Endothelial cell of umbilical vein (primary cell): ENCODE data around the gene SNX9. TPM values are rescaled to one million over a fixed set of nuclear protein-coding genes. Genes with fewer than 3 reads are reported as not detected.

ENCODE experiments used
- BruUV-seq: library from RNA; stranded (reverse); fragments of 400-500 nt; replicated peaks from 2 replicates; lab custom pipeline; 2021; lab: Mats Ljungman, UMichigan
- CTCF ChIA-PET: fragments of 300-600, 350-600 bp; sonication (Branson Sonifier 250); formaldehyde crosslinking; loops from one replicate; lab custom pipeline; 2021; ENCODE audit warnings: antibody characterized with exemption, inconsistent platforms; lab: Charles Lee
- POLR2A ChIA-PET: fragments of 300-600, 350-600 bp; sonication (Branson Sonifier 250); formaldehyde crosslinking; loops from one replicate; lab custom pipeline; 2021; ENCODE audit warnings: antibody characterized with exemption, inconsistent platforms; lab: Charles Lee
- DNase-seq: peaks from one replicate; pipeline ENCODE4 v3.0.0-alpha.2; 2011; ENCODE audit warnings: low read depth, low spot score
- FAIRE-seq: peaks from 2 replicates; lab custom pipeline; 2011; peaks lifted over from hg19 to GRCh38; lab: Jason Lieb, UNC
- H2AFZ ChIP-seq: 2 replicates; pipeline ENCODE4 v1.6.0; 2012; ENCODE audit warnings: low read depth, low read length, control low read depth, inconsistent platforms
- H3K27ac ChIP-seq: 2 replicates; pipeline ENCODE4 v1.5.1; 2011; ENCODE audit warnings: low read depth, mild to moderate bottlenecking, control low read depth, low read length, moderate library complexity; ENCODE audit not compliant: insufficient read depth
- H3K27me3 ChIP-seq, 2 experiments: 2 replicates each; pipeline versions ENCODE4 v1.6.0 to v1.6.1; 2011; ENCODE audit warnings: low read length in 2 of 2, mixed read lengths in 1 of 2; ENCODE audit not compliant: control insufficient read depth in 2 of 2, insufficient read depth in 2 of 2
- H3K36me3 ChIP-seq, 2 experiments: 2 replicates in 1 of 2; 3 replicates in 1 of 2; pipeline ENCODE4 v1.5.1; 2011; ENCODE audit warnings: low read length in 2 of 2, mild to moderate bottlenecking in 1 of 2, moderate library complexity in 1 of 2; ENCODE audit not compliant: control insufficient read depth in 2 of 2, insufficient read depth in 2 of 2; ENCODE audit errors: extremely low read depth in 1 of 2
- H3K4me1 ChIP-seq: 3 replicates; pipeline ENCODE4 v1.5.1; 2011; ENCODE audit warnings: mild to moderate bottlenecking, low read length; ENCODE audit not compliant: control insufficient read depth, insufficient read depth; ENCODE audit errors: extremely low read depth
- H3K4me2 ChIP-seq: 2 replicates; pipeline ENCODE4 v1.6.1; 2011; ENCODE audit warnings: low read length, control low read depth, mixed read lengths; ENCODE audit not compliant: insufficient read depth
- H3K4me3 ChIP-seq, 3 experiments: fragments of 200-600 bp in 1 of 3; sonication (generic), shearing (Covaris generic) in 1 of 3; replicated peaks in 1 of 3; 2 replicates each; pipeline ENCODE4 v1.5.1; 2011 to 2016; ENCODE audit warnings: control low read depth in 3 of 3, low read length in 3 of 3, mild to moderate bottlenecking in 2 of 3, inconsistent platforms in 1 of 3, low read depth in 1 of 3, moderate library complexity in 1 of 3; ENCODE audit not compliant: insufficient read depth in 1 of 3
- H3K79me2 ChIP-seq: 2 replicates; pipeline ENCODE4 v1.6.0; 2012; ENCODE audit warnings: low read length, inconsistent platforms; ENCODE audit not compliant: control insufficient read depth, insufficient read depth
- H3K9ac ChIP-seq: replicated peaks from 2 replicates; pipeline ENCODE3; 2011; ENCODE audit warnings: low read length, control low read depth; ENCODE audit not compliant: insufficient read depth; ENCODE audit errors: extremely low read depth
- H3K9me1 ChIP-seq: replicated peaks from 3 replicates; pipeline ENCODE4 v1.6.0; 2011; ENCODE audit warnings: mild to moderate bottlenecking, low read length; ENCODE audit not compliant: control insufficient read depth, insufficient read depth; ENCODE audit errors: extremely low read depth
- H3K9me3 ChIP-seq: replicated peaks from 2 replicates; pipeline ENCODE4 v1.5.1; 2012; ENCODE audit warnings: low read length, inconsistent platforms; ENCODE audit not compliant: control insufficient read depth, insufficient read depth
- H4K20me1 ChIP-seq: replicated peaks from 2 replicates; pipeline ENCODE3; 2011; ENCODE audit warnings: mild to moderate bottlenecking, low read length; ENCODE audit not compliant: control insufficient read depth, insufficient read depth; ENCODE audit errors: extremely low read depth
- CTCF ChIP-seq, 2 donors: IDR thresholded peaks; 1 replicate in 1 of 2; 2 replicates in 1 of 2; pipeline ENCODE4 v1.5.1; 2011; ENCODE audit warnings: low read length in 2 of 2, mild to moderate bottlenecking in 2 of 2, moderate library complexity in 2 of 2, control low read depth in 1 of 2, inconsistent platforms in 1 of 2, low read depth in 1 of 2; ENCODE audit not compliant: insufficient read depth in 1 of 2; ENCODE audit errors: extremely low read depth in 1 of 2
- EZH2 ChIP-seq: IDR thresholded peaks from 2 replicates; pipeline ENCODE4 v1.6.1; 2012; ENCODE audit warnings: borderline replicate concordance, low read depth, mild to moderate bottlenecking, moderate library complexity, low read length, inconsistent platforms; ENCODE audit not compliant: severe bottlenecking
- FOS ChIP-seq: IDR thresholded peaks from 2 replicates; pipeline ENCODE4 v1.6.1; 2011; ENCODE audit warnings: mild to moderate bottlenecking, low read length, moderate library complexity, borderline replicate concordance; ENCODE audit not compliant: insufficient read depth
- GATA2 ChIP-seq: IDR thresholded peaks from 2 replicates; pipeline ENCODE4 v1.7.0; 2011; ENCODE audit warnings: low read depth, mild to moderate bottlenecking, moderate library complexity, mixed read lengths, low read length; ENCODE audit not compliant: insufficient read length, insufficient read depth
- JUN ChIP-seq: IDR thresholded peaks from 2 replicates; pipeline ENCODE4 v1.6.1; 2011; ENCODE audit warnings: borderline replicate concordance, low read depth; ENCODE audit not compliant: insufficient read length, insufficient read depth
- MAX ChIP-seq: IDR thresholded peaks from 2 replicates; pipeline ENCODE4 v1.6.1; 2011; ENCODE audit not compliant: insufficient read depth, insufficient read length
- MYC ChIP-seq: IDR thresholded peaks from one replicate; pipeline ENCODE4 v1.6.1; 2011; ENCODE audit warnings: mild to moderate bottlenecking, low read depth, low read length
- POLR2A ChIP-seq: IDR thresholded peaks from 2 replicates; pipeline ENCODE4 v1.6.1; 2012; ENCODE audit warnings: low read depth, mild to moderate bottlenecking, control low read depth, low read length
- POLR2AphosphoS5 ChIP-seq: IDR thresholded peaks from 2 replicates; pipeline ENCODE4 v1.6.1; 2012; ENCODE audit warnings: low read depth, mild to moderate bottlenecking, control low read depth, low read length, moderate library complexity; ENCODE audit not compliant: insufficient read depth
- dilution Hi-C: fragments of 300-500 bp; cut with MboI; formaldehyde crosslinking; loops from one replicate; pipeline ENCODE4 v1.15.0; 2019; ENCODE audit warnings: low sequenced_read_pairs; ENCODE audit not compliant: extremely low pct_ligation_motif_present
- intact Hi-C: fragments of 100-400 bp; cut with micrococcal nuclease; formaldehyde crosslinking; loops from one replicate; pipeline ENCODE4 v1.10.0; 2022
- polyA plus RNA-seq, 4 experiments: library from polyadenylated mRNA; depleted of rRNA in 3 of 4; stranded (reverse) in 3 of 4; unstranded in 1 of 4; fragments of >200 nt; gene quantifications; 2 replicates each; pipeline versions ENCODE4 v1.2.1 to v1.2.3, GENCODE V29; 2011 to 2012; ENCODE audit warnings: missing spikeins in 1 of 4
- total RNA-seq: library from RNA; stranded (reverse); gene quantifications from 2 replicates; pipeline ENCODE4 v1.2.3, GENCODE V29; 2021

Gene SNX9
- total and polyA plus RNA-seq, 2 donors (not counting 3 experiments of a cell fraction or from before 2014, with no cell fraction given) = 27.5 to 54.5 TPM

GRCh38 chr6:157859775-157860504 is 36.9 kb downstream of the SNX9 start:
- DNase-seq = peak; percentile 28
- Histone ChIP-seq H2AFZ (no peak overlapping the region), H4K20me1 (peaks cover 19% of the 10 kb centered on the region), H3K9ac (no peak overlapping the region), H3K27me3 (no peaks in the 10 kb centered on the region), H3K9me3 (no peaks in the 10 kb centered on the region), H3K79me2 (peaks cover 98% of the 10 kb centered on the region), H3K4me2 (no peak overlapping the region), H3K9me1 (no peaks in the 10 kb centered on the region), H3K36me3 (no peaks in the 10 kb centered on the region), H3K4me3 (no peak overlapping the region), H3K27ac (no peak overlapping the region), H3K4me1 (peaks cover 21% of the 10 kb centered on the region)
- no peak for FAIRE-seq
- POLR2A ChIA-PET = no interaction called here
- no TSS peak for BruUV-seq
- no peak for TF ChIP-seq FOS
- no peak for TF ChIP-seq POLR2AphosphoS5
- TF ChIP-seq POLR2A = no peak
- TF ChIP-seq MYC = no peak
- TF ChIP-seq MAX = no peak
- no peak for TF ChIP-seq EZH2
- TF ChIP-seq JUN = no peak
- TF ChIP-seq CTCF (IDR thresholded peaks at IDR 0.05; ENCODE audit: extremely low read depth in 1 of 2, insufficient read depth in 1 of 2, low read depth in 1 of 2, low read length in 2 of 2) = no peak
- no peak for TF ChIP-seq GATA2
- CTCF ChIA-PET = no interaction called here
- intact Hi-C loops (no loop called here), dilution Hi-C loops (no loop called here)
